Fibroblast of skin of abdomen (primary cell): Measurements from ENCODE around the gene CD27.
"Not testable (repeated sequence)": the region's sequence is repeated elsewhere in the genome, so short reads cannot be mapped to it uniquely, and the experiment has no call there.

ENCODE experiments used
- DNase-seq: peaks from one replicate; pipeline ENCODE4 v3.0.0-alpha.2; 2013

Gene CD27

GRCh38 chr12:6461401-6462233 is 16.9 kb downstream of the CD27 start:
- no peak for DNase-seq

GRCh38 chr12:6462234-6462995 is 17.7 kb downstream of the CD27 start:
- no peak for DNase-seq

GRCh38 chr12:6463216-6463615 is 18.5 kb downstream of the CD27 start:
- DNase-seq, result no peak

GRCh38 chr12:6463858-6464257 is 19.1 kb downstream of the CD27 start:
- DNase-seq, result no peak

- DNase-seq, result no peak
Measured at GRCh38 chr12:6464531-6464930, 19.8 kb downstream of the CD27 start.

- DNase-seq, result peak; percentile 61
Measured at GRCh38 chr12:6465467-6466183, 20.9 kb downstream of the CD27 start.

GRCh38 chr12:6466184-6466573 is 21.4 kb downstream of the CD27 start:
- no peak for DNase-seq

- not testable (repeated sequence) for DNase-seq
Measured at GRCh38 chr12:6466751-6467150, 22.0 kb downstream of the CD27 start.

GRCh38 chr12:6467571-6468282 is 23.0 kb downstream of the CD27 start:
- DNase-seq, result not testable (repeated sequence)

GRCh38 chr12:6468283-6468575 is 23.5 kb downstream of the CD27 start:
- DNase-seq, result no peak

- DNase-seq, result no peak
Measured at GRCh38 chr12:6469092-6469491, 24.3 kb downstream of the CD27 start.

- DNase-seq, result no peak
Measured at GRCh38 chr12:6469609-6470374, 25.0 kb downstream of the CD27 start.

- peak; percentile 98 for DNase-seq
Measured at GRCh38 chr12:6470375-6471163, 25.8 kb downstream of the CD27 start, which contains the start of gene VAMP1. Gene VAMP1, minus strand, starts transcription at chr12:6470677. Its CDS starts 146 bp downstream, at chr12:6470531.

- DNase-seq, result no peak
Measured at GRCh38 chr12:6471989-6472360, 27.2 kb downstream of the CD27 start.

- DNase-seq, result no peak
Measured at GRCh38 chr12:6472491-6472890, 27.7 kb downstream of the CD27 start.

- not testable (repeated sequence) for DNase-seq
Measured at GRCh38 chr12:6475233-6475975, 30.6 kb downstream of the CD27 start.

GRCh38 chr12:6476489-6476888 is 31.7 kb downstream of the CD27 start:
- peak; percentile 73 for DNase-seq

- DNase-seq, result not testable (repeated sequence)
Measured at GRCh38 chr12:6477601-6478377, 33.0 kb downstream of the CD27 start.

GRCh38 chr12:6478416-6478815 is 33.7 kb downstream of the CD27 start:
- peak; percentile 79 for DNase-seq
